ENCODE results near the gene SPG11.

Gene SPG11

DNA sequence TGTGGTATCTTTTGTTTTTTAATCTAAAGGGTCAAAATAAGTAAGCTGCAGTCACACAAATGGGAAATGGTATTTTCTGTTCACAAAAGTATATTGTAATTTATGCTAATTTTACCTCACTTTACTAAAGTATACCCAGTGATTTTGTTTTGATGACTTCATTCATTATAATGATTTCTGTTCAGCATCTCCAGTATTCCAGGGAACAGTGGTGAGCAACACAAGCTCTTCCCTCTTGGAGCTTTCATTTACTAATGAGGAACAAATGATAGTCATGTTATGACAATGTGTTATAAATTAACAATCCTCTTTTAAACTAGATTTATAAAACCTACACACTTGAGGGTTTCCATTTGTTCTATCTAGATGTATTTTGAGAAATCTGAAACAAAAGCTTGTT is 147.0 kb downstream of the SPG11 start:
- no peak for FAIRE-seq
